Endothelial cell (in vitro differentiated cells): ENCODE measurements around the gene ANTXR1. TPM values are rescaled to one million over a fixed set of nuclear protein-coding genes. Genes with fewer than 3 reads are reported as not detected.

ENCODE experiments used
- DNase-seq: peaks from one replicate; pipeline ENCODE4 v3.0.0; 2021; ENCODE audit warnings: low spot score
- H3K27ac Mint-ChIP-seq: one replicate; pipeline ENCODE4 v1.8.0; 2021; ENCODE audit warnings: mixed read lengths, inconsistent platforms; ENCODE audit not compliant: unreplicated experiment
- H3K27me3 Mint-ChIP-seq: one replicate; pipeline ENCODE4 v1.8.0; 2021; ENCODE audit warnings: mild to moderate bottlenecking, moderate library complexity, mixed read lengths, inconsistent platforms; ENCODE audit not compliant: unreplicated experiment
- H3K36me3 Mint-ChIP-seq: one replicate; pipeline ENCODE4 v1.8.0; 2021; ENCODE audit warnings: mild to moderate bottlenecking, low read depth, mixed read lengths, inconsistent platforms; ENCODE audit not compliant: unreplicated experiment
- H3K4me1 Mint-ChIP-seq: one replicate; pipeline ENCODE4 v1.8.0; 2021; ENCODE audit warnings: mild to moderate bottlenecking, mixed read lengths, inconsistent platforms; ENCODE audit not compliant: unreplicated experiment
- H3K4me3 Mint-ChIP-seq: one replicate; pipeline ENCODE4 v1.8.0; 2021; ENCODE audit warnings: mild to moderate bottlenecking, mixed read lengths, inconsistent platforms; ENCODE audit not compliant: unreplicated experiment
- H3K9me3 Mint-ChIP-seq: one replicate; pipeline ENCODE4 v1.8.0; 2021; ENCODE audit warnings: mixed read lengths, inconsistent platforms; ENCODE audit not compliant: unreplicated experiment
- total RNA-seq: library from RNA; stranded (reverse); fragmentation: NEBNext Ultra II Directional; extraction: Animal tissue kit (Norgen Biotek cat#: 25700); gene quantifications from one replicate; pipeline ENCODE4 v1.2.1, GENCODE V29; 2021; ENCODE audit not compliant: unreplicated experiment
- TF ChIP-seq, protein P1 (sequence below): fragments of 200-600 bp; sonication (generic); IDR thresholded peaks from one replicate; pipeline ENCODE4 v1.5.0; 2021; ENCODE audit warnings: antibody characterized with exemption; ENCODE audit not compliant: unreplicated experiment

Gene ANTXR1
- total RNA-seq, 1 donor from 2014 or later: 7.5 TPM

DNA sequence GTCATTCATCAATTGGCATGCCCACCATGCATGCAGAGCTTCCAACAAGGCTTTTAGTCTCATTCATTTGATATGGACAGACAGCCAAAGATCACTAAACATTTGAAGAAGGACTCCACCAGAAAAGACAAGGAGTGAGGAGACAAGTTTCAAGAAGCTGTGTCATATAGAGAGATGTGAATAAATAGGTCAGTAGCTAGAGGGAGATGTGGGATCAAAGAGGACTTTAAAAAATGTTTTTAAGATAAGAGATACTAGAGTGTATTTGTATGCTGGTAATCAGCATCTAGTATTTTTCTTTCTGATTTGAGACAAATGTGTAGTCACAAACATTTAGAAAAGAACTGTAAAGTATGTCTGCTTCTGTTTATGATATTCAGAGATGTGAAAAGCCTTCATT is 48.5 kb downstream of the ANTXR1 start:
- H3K27me3 Mint-ChIP-seq: no peaks in the 10 kb centered on the region
- H3K4me1 Mint-ChIP-seq: no peaks in the 10 kb centered on the region
- H3K4me3 Mint-ChIP-seq: no peak overlapping the region
- no peaks in the 10 kb centered on the region for H3K9me3 Mint-ChIP-seq
- no peak for DNase-seq
- H3K27ac Mint-ChIP-seq: no peak overlapping the region
- no peaks in the 10 kb centered on the region for H3K36me3 Mint-ChIP-seq
- TF ChIP-seq, protein P1, sequence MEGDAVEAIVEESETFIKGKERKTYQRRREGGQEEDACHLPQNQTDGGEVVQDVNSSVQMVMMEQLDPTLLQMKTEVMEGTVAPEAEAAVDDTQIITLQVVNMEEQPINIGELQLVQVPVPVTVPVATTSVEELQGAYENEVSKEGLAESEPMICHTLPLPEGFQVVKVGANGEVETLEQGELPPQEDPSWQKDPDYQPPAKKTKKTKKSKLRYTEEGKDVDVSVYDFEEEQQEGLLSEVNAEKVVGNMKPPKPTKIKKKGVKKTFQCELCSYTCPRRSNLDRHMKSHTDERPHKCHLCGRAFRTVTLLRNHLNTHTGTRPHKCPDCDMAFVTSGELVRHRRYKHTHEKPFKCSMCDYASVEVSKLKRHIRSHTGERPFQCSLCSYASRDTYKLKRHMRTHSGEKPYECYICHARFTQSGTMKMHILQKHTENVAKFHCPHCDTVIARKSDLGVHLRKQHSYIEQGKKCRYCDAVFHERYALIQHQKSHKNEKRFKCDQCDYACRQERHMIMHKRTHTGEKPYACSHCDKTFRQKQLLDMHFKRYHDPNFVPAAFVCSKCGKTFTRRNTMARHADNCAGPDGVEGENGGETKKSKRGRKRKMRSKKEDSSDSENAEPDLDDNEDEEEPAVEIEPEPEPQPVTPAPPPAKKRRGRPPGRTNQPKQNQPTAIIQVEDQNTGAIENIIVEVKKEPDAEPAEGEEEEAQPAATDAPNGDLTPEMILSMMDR: no peak

- Mint-ChIP-seq H3K27ac (no peak overlapping the region), H3K9me3 (no peaks in the 10 kb centered on the region), H3K36me3 (no peaks in the 10 kb centered on the region), H3K4me3 (no peak overlapping the region), H3K27me3 (no peaks in the 10 kb centered on the region), H3K4me1 (no peaks in the 10 kb centered on the region)
- DNase-seq: no peak
- TF ChIP-seq, protein P1: no peak
Measured at GRCh38 chr2:69062307-69062962, 49.5 kb downstream of the ANTXR1 start.

DNA sequence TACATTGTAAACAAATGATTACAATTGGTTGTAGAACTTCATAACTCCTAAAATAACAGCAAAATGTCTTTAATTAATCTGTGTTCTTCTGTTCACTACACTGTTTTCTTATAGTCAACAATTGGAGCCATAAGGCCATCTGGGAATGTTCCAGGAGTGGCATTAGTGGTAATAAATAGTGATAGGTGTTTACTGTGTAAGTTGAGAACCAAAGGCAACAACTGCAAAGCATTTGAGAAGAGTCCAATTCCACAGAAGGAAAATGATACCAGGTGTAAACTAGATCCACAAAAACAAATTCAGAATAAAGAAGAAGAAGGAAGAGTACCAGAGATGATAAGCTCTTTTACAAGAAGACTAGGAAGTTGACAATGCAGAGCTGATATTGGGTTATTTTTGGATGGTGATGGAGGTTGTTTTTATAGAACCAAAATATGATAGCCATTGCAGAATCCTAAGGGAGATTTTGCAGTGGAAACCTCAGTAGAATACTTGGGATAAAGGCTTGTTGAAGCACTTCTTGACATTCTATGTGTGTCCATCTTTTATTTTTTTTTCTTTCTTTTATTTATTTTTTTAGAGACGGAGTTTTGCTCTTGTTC is 52.9 kb downstream of the ANTXR1 start:
- TF ChIP-seq, protein P1: no peak
- Mint-ChIP-seq H3K27me3 (no peaks in the 10 kb centered on the region), H3K9me3 (no peaks in the 10 kb centered on the region), H3K4me3 (no peak overlapping the region), H3K36me3 (no peaks in the 10 kb centered on the region), H3K4me1 (no peaks in the 10 kb centered on the region), H3K27ac (no peak overlapping the region)
- DNase-seq: no peak

DNA sequence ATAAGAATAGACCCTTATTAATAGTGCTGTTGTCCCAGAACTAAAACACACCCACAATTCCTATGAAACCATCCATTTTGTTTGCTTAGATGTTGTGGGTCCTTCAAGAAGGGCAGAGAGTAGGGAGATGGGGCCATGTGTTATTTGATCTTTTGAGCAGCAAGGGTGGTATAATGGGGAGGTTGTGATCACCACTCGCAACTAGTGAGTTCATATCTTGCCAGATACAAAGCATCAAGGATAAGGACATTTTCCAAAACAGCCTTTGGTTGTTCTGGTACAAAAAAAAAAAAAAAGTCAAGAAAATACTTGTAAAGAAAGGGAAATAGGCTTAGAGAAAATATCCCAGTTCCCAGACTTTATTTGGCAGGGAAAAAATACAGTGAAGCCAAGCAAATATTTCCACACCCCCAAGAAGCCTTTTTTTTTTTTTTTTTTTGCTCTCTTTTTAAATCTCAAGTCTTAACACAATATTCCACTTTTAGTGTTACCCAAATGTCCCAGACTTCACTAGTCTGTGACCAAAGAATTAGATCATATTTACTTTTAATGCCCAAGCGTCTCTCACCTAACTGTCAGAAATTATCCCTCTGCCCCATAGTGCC is 54.1 kb downstream of the ANTXR1 start:
- Mint-ChIP-seq H3K27me3 (no peaks in the 10 kb centered on the region), H3K4me1 (no peaks in the 10 kb centered on the region), H3K9me3 (no peaks in the 10 kb centered on the region), H3K36me3 (no peaks in the 10 kb centered on the region), H3K27ac (no peak overlapping the region), H3K4me3 (no peak overlapping the region)
- TF ChIP-seq, protein P1: no peak
- no peak for DNase-seq

DNA sequence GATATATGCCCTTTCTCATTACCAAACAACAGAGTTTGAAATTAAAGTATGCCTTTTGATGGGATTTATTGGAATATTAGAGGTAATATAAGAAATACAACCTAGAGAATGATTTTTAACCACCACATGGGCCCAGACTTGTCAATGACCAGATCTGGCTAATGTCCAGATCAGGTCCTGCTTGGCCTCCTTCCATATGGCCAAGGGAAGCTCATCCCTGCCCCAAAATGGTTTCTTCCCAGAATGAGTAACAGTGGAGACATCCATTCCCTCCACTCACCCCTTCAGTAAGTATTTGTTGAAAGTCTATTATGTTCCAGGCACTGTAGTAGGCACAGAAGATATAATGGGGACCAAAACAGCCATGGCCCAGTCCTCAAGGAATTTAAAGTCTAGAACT is 54.9 kb downstream of the ANTXR1 start:
- H3K9me3 Mint-ChIP-seq: no peaks in the 10 kb centered on the region
- H3K27ac Mint-ChIP-seq: no peak overlapping the region
- H3K27me3 Mint-ChIP-seq: no peaks in the 10 kb centered on the region

More for the DNA sequence above, 54.9 kb downstream of the ANTXR1 start:
- Mint-ChIP-seq H3K4me1 (no peaks in the 10 kb centered on the region), H3K36me3 (no peaks in the 10 kb centered on the region), H3K4me3 (no peak overlapping the region)
- DNase-seq: no peak
- TF ChIP-seq, protein P1: no peak
